ENCODE results near the gene TTC19.

TTC19 gene

DNA sequence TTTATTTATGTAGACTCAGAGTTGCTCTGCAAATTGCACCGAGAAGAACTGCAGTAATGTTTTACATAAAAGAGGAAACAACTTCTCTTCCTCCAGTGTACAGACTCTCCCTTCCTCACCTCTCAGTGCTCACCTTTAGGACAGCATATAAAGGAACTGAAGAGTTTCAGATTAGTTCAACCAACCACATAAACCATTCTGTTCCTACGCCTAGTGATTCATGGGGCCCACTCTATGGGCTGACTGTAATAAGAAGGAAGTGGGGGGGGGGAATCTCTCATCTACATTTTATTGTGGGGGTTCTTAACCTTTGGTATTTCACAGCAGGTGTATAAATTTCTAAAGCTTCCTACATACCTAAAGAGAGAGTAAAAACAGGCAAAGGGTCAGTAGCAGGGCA, 18.4 kb upstream of the TTC19 start:
- H3K4me3 ChIP-seq (ENCODE audit: low read length), result no peak overlapping the region
- H3K36me3 ChIP-seq (ENCODE audit: insufficient read depth, low read length), result peaks cover 72% of the 10 kb centered on the region
- no peaks in the 10 kb centered on the region for H3K27me3 ChIP-seq (ENCODE audit: insufficient read depth, low read length)
- H3K9me3 ChIP-seq (ENCODE audit: low read length), result peaks cover 5% of the 10 kb centered on the region
- no peak overlapping the region for H2AFZ ChIP-seq (ENCODE audit: low read depth, low read length)
- no peaks in the 10 kb centered on the region for H3K4me1 ChIP-seq (ENCODE audit: insufficient read depth, low read length)

- H3K4me1 ChIP-seq (ENCODE audit: insufficient read depth, low read length), result no peaks in the 10 kb centered on the region
- peaks cover 72% of the 10 kb centered on the region for H3K36me3 ChIP-seq (ENCODE audit: insufficient read depth, low read length)
- peaks cover 5% of the 10 kb centered on the region for H3K9me3 ChIP-seq (ENCODE audit: low read length)
- H3K4me3 ChIP-seq (ENCODE audit: low read length), result no peak overlapping the region
- no peaks in the 10 kb centered on the region for H3K27me3 ChIP-seq (ENCODE audit: insufficient read depth, low read length)
- no peak overlapping the region for H2AFZ ChIP-seq (ENCODE audit: low read depth, low read length)
These were observed 17.7 kb upstream of the TTC19 start for GRCh38 chr17:15981646-15982580.

GRCh38 chr17:15996322-15996721, 3.3 kb upstream of the TTC19 start:
- Histone ChIP-seq H2AFZ (ENCODE audit: low read depth, low read length) (no peak overlapping the region), H3K9me3 (ENCODE audit: low read length) (peaks cover under 1% of the 10 kb centered on the region), H3K4me1 (ENCODE audit: insufficient read depth, low read length) (peaks cover 10% of the 10 kb centered on the region), H3K27me3 (ENCODE audit: insufficient read depth, low read length) (no peaks in the 10 kb centered on the region), H3K4me3 (ENCODE audit: low read length) (no peak overlapping the region), H3K36me3 (ENCODE audit: insufficient read depth, low read length) (peaks cover 13% of the 10 kb centered on the region)

DNA sequence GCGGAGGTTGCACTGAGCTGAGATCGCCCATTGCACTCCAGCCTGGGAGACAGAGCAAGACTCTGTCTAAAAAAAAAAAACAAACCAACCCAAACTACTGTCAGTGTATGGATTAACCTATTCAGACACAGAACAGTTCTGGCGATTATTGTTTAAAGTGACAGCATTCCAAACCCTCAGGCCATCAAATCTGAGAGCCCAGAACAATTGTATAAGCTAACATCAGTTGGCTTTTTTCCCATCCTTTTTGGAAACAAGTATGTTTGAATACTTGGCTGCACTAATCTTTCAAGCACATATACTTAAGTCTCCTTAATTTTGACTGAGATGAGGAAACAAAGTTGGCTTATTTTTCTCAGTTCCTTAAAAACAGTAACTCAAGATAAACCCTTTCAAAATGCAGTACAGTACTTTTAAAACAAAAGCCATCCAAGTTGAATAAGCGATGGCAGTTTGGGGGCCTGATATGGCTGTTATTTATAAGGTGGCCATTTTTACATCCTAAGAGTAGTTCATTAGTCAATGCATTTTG, 1.5 kb upstream of the TTC19 start:
- H3K4me3 ChIP-seq (ENCODE audit: low read length), result no peak overlapping the region
- H3K9me3 ChIP-seq (ENCODE audit: low read length), result peaks cover 6% of the 10 kb centered on the region
- peaks cover 10% of the 10 kb centered on the region for H3K4me1 ChIP-seq (ENCODE audit: insufficient read depth, low read length)
- H2AFZ ChIP-seq (ENCODE audit: low read depth, low read length), result no peak overlapping the region
- no peaks in the 10 kb centered on the region for H3K27me3 ChIP-seq (ENCODE audit: insufficient read depth, low read length)
- peaks cover 29% of the 10 kb centered on the region for H3K36me3 ChIP-seq (ENCODE audit: insufficient read depth, low read length)

DNA sequence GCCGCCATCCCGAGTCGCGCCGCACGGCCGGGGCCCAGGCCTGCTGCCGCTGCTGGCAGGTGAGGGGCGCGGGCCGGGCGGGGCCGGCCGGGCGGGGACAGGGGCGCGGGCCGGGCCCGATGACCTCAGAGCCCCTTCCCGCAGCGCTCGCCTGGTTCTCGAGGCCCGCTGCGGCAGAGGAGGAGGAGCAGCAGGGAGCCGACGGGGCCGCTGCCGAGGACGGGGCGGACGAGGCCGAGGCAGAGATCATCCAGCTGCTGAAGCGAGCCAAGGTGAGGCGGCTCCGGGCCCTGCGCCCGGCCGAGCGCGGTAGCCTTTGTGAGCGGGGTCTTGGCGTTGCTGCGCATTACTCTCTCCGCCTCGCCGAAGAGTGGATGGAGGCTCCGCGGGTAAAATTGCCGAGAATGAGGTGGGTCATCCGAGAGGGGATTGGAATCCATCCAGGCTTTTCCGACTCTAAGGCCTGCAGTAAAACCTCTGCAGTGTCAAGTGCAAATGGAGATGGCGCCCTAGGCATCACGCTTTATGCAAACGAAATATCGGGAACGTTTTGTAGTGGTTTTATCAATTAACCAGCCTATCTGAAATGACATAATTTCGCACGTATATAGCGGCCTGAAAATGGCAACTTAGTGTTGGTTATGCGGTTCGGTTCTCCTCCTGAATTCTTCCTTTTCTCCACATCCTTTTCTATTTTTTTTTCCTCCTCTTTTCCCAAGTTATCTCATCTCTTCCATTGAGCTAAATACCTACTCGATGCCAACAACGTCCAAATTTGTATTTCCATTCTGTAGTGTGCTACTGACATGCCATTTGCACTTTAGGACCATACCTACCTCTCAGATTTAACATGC, 577 bp downstream of the TTC19 start:
- H2AFZ ChIP-seq (ENCODE audit: low read depth, low read length), result no peak overlapping the region

DNA sequence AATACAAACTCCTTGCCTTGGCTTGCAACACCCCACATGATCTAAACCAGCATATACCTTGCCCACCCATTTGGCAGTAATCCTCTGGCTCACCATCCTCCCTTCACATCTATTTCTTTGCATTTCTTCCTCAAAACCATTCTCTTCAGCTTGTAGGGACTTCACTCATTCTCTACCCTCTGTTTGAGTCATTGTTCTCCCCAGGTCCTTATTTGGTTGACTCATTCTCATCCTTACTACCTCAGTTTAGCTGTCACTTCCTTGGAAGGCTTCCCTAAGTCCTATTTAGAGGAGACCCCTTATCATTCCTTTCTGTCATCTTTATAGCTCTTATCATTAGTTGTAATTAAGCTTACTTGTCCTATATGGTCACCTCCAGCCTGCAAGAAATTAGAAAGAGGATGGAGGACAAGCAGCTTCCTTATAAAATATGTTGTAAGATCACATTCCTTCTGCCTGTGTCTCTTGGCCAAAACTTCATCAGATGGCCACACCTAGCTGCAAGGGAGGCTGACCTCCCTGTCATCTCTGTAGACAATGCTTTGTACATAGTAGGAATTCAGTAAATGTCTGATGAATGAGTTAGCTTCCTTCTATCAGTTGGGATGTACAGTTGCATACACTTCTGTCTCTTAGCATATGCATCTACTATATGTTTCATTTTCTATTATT, 1.7 kb downstream of the TTC19 start:
- Histone ChIP-seq H3K4me1 (ENCODE audit: insufficient read depth, low read length) (peaks cover 10% of the 10 kb centered on the region), H3K27me3 (ENCODE audit: insufficient read depth, low read length) (no peaks in the 10 kb centered on the region), H3K4me3 (ENCODE audit: low read length) (peak overlapping the region; percentile 75), H2AFZ (ENCODE audit: low read depth, low read length) (no peak overlapping the region), H3K9me3 (ENCODE audit: low read length) (peaks cover 6% of the 10 kb centered on the region), H3K36me3 (ENCODE audit: insufficient read depth, low read length) (peaks cover 53% of the 10 kb centered on the region)

More for the DNA sequence above, 577 bp downstream of the TTC19 start:
- peaks cover 10% of the 10 kb centered on the region for H3K4me1 ChIP-seq (ENCODE audit: insufficient read depth, low read length)
- peaks cover 43% of the 10 kb centered on the region for H3K36me3 ChIP-seq (ENCODE audit: insufficient read depth, low read length)
- H3K9me3 ChIP-seq (ENCODE audit: low read length), result peaks cover 6% of the 10 kb centered on the region
- peak overlapping the region; percentile 75 for H3K4me3 ChIP-seq (ENCODE audit: low read length)
- H3K27me3 ChIP-seq (ENCODE audit: insufficient read depth, low read length), result no peaks in the 10 kb centered on the region

DNA sequence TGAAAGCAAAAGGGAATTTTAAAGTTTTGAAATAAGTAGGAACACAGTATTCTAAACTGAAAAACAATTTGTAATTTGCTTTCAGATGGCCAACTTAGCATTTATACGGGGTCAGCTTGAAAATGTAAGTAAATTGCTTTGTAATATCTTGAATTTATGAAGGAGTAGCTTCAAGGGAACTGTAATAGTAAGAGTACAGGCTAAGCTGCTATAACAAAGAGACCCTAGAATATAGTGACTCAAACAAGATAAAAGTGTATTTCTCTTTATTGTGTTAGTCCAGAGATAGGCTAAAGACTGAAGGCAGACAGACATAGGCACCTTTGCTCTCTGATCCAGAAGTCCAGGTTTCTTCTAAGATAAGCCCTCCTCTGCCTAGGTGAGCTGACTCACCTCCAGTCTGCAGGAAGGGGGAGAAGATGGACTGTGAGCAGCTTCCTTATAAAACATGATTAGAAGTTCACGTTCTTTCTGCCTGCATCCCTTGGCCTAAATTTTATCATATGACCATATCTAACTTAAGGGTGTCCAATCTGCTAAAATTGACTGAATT, 3.2 kb downstream of the TTC19 start:
- Histone ChIP-seq H3K27me3 (ENCODE audit: insufficient read depth, low read length) (no peaks in the 10 kb centered on the region), H3K4me1 (ENCODE audit: insufficient read depth, low read length) (peaks cover 10% of the 10 kb centered on the region), H2AFZ (ENCODE audit: low read depth, low read length) (no peak overlapping the region), H3K4me3 (ENCODE audit: low read length) (no peak overlapping the region), H3K36me3 (ENCODE audit: insufficient read depth, low read length) (peaks cover 66% of the 10 kb centered on the region), H3K9me3 (ENCODE audit: low read length) (peaks cover 6% of the 10 kb centered on the region)

DNA sequence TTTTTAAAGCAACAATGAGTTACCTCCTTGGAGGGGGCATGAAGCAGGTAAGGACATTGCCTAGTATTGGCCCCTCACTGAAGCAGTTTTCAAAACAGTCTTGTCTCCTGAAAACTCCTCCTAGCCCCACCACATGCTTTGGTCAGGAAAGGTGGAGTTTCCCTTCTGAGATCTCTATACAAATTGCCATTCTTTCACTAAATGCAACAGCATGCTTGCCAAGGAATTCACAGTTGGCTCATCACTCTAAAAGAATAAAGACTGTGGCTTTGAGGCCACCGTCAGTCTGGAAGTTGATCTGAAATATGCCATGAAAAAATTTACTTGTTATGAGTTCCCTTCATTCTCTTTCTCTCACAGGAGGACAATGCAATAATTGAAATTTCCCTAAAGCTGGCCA, 4.2 kb downstream of the TTC19 start:
- H3K4me1 ChIP-seq (ENCODE audit: insufficient read depth, low read length), result peaks cover 10% of the 10 kb centered on the region
- peaks cover 6% of the 10 kb centered on the region for H3K9me3 ChIP-seq (ENCODE audit: low read length)
- no peak overlapping the region for H2AFZ ChIP-seq (ENCODE audit: low read depth, low read length)
- peaks cover 76% of the 10 kb centered on the region for H3K36me3 ChIP-seq (ENCODE audit: insufficient read depth, low read length)
- no peaks in the 10 kb centered on the region for H3K27me3 ChIP-seq (ENCODE audit: insufficient read depth, low read length)
- no peak overlapping the region for H3K4me3 ChIP-seq (ENCODE audit: low read length)

DNA sequence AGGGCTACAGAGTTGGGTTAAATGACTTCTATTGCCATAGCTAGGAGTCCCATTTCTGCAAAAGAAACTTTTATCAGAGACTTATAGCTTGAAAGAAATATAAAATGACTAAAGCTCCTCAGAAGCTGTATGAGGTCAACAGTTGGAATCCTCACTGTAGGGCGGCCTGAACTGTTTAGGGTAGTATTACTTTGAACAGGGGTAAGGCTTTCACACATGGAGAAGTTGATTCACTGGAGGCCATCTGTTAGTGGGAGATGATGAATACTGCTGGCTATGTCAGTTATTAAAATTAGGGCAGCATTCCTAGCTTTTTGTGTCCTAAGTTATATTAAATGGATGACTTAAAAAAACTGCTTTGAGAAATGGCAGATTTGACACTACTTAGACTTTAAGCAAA, 6.0 kb downstream of the TTC19 start:
- H3K36me3 ChIP-seq (ENCODE audit: insufficient read depth, low read length), result peaks cover 86% of the 10 kb centered on the region
- peaks cover 7% of the 10 kb centered on the region for H3K4me1 ChIP-seq (ENCODE audit: insufficient read depth, low read length)
- peaks cover 6% of the 10 kb centered on the region for H3K9me3 ChIP-seq (ENCODE audit: low read length)
- no peaks in the 10 kb centered on the region for H3K27me3 ChIP-seq (ENCODE audit: insufficient read depth, low read length)
- H3K4me3 ChIP-seq (ENCODE audit: low read length), result no peak overlapping the region
- no peak overlapping the region for H2AFZ ChIP-seq (ENCODE audit: low read depth, low read length)

GRCh38 chr17:16007439-16007838, 7.8 kb downstream of the TTC19 start:
- Histone ChIP-seq H3K36me3 (ENCODE audit: insufficient read depth, low read length) (peaks cover 88% of the 10 kb centered on the region), H3K4me1 (ENCODE audit: insufficient read depth, low read length) (no peaks in the 10 kb centered on the region), H3K4me3 (ENCODE audit: low read length) (no peak overlapping the region), H2AFZ (ENCODE audit: low read depth, low read length) (no peak overlapping the region), H3K27me3 (ENCODE audit: insufficient read depth, low read length) (no peaks in the 10 kb centered on the region), H3K9me3 (ENCODE audit: low read length) (no peaks in the 10 kb centered on the region)

- Histone ChIP-seq H3K4me1 (ENCODE audit: insufficient read depth, low read length) (no peaks in the 10 kb centered on the region), H2AFZ (ENCODE audit: low read depth, low read length) (no peak overlapping the region), H3K27me3 (ENCODE audit: insufficient read depth, low read length) (no peaks in the 10 kb centered on the region), H3K9me3 (ENCODE audit: low read length) (no peaks in the 10 kb centered on the region), H3K4me3 (ENCODE audit: low read length) (no peak overlapping the region), H3K36me3 (ENCODE audit: insufficient read depth, low read length) (peaks cover 54% of the 10 kb centered on the region)
These were observed 14.4 kb downstream of the TTC19 start for GRCh38 chr17:16013943-16014407.

- Histone ChIP-seq H3K36me3 (ENCODE audit: insufficient read depth, low read length) (peaks cover 40% of the 10 kb centered on the region), H3K4me3 (ENCODE audit: low read length) (no peak overlapping the region), H3K27me3 (ENCODE audit: insufficient read depth, low read length) (no peaks in the 10 kb centered on the region), H3K4me1 (ENCODE audit: insufficient read depth, low read length) (no peaks in the 10 kb centered on the region), H3K9me3 (ENCODE audit: low read length) (no peaks in the 10 kb centered on the region), H2AFZ (ENCODE audit: low read depth, low read length) (no peak overlapping the region)
These were observed 19.7 kb downstream of the TTC19 start for GRCh38 chr17:16019347-16019746.

Measured in neuron (in vitro differentiated cells).